ENCODE measurements around the gene CCDC149. TPM values are rescaled to one million over a fixed set of nuclear protein-coding genes. Genes with fewer than 3 reads are reported as not detected.

Gene CCDC149
- 10 to 100 TPM in 5 of 9 donors, 1 to 10 TPM in 4; 5.8 to 14.7 (median 10.3) TPM for total RNA-seq
- 1 to 10 TPM; 6.9 to 9.9 TPM for polyA plus RNA-seq
- long read RNA-seq, donor 1, transcript CCDC149-204 (12 exons, 3,869 nt), result major isoform, 13 of 21 reads
- long read RNA-seq, donor 1, partial matches to known transcripts, result 2 of 21 reads
- long read RNA-seq, donor 1, other reads (novel, unspliced or antisense), result 5 of 21 reads
- long read RNA-seq, donor 2, partial matches to known transcripts, result 5 of 13 reads
- long read RNA-seq, donor 2, other reads (novel, unspliced or antisense), result 3 of 13 reads
- long read RNA-seq, donor 3, transcript CCDC149-204 (12 exons, 3,869 nt), result major isoform, 18 of 22 reads
- long read RNA-seq, donor 3, partial matches to known transcripts, result 1 of 22 reads
- long read RNA-seq, donor 3, other reads (novel, unspliced or antisense), result 3 of 22 reads

GRCh38 chr4:24912252-24913118 lies at the start of gene CCDC149:
Gene CCDC149, minus strand, starts transcription at chr4:24913042. Its CDS starts 178 bp downstream, at chr4:24912864.
- Histone ChIP-seq H3K27ac (peak within 1 kb of the TSS; percentile 79 to 98 (median 91)), H3K27me3 (no peaks in the 10 kb centered on the region), H3K4me1 (peaks cover 0 to 21% (median 8%) of the 10 kb centered on the region in 12 donors), H3K36me3 (peaks cover 0 to 25% (median 14%) of the 10 kb centered on the region in 9 donors), H3K4me3 (peak within 1 kb of the TSS; percentile 45 to 93 (median 66)), H3K9me3 (peaks cover 0 to 8% (median 0%) of the 10 kb centered on the region in 12 donors)
- peak; percentile 74 to 85 (median 77) for DNase-seq
- 3 to 9% (median 6%) methylated on average over 40 to 92 of the region's 92 CpGs for WGBS, 4 donors
- ATAC-seq, result peak; percentile 74 to 91 (median 90)
- intact Hi-C loops (cut with DNase I), result loop anchor here in 7 of 10 donors (1.0 to 10.0 kb wide), 14 partner anchors 62 to 428 kb away; partner anchors contain the start of genes DHX15 (in 3 of the 7), LGI2 (in 1 of the 7), SEPSECS (in 1 of the 7) and SOD3 (in 1 of the 7)
- TF ChIP-seq CTCF (IDR thresholded peaks at IDR 0.05) (peak in 7 of 12 donors; percentile 6 to 38 (median 21)), POLR2A (IDR thresholded peaks at IDR 0.05) (peak in 1 of 2 donors; percentile 32)

GRCh38 chr4:24957886-24958285 lies 45.0 kb upstream of the CCDC149 start:
- TF ChIP-seq CTCF (IDR thresholded peaks at IDR 0.05) (no peak), POLR2A (IDR thresholded peaks at IDR 0.05) (no peak)
- intact Hi-C loops (cut with DNase I), result no loop called here
- Histone ChIP-seq H3K27ac (no peak overlapping the region), H3K27me3 (no peaks in the 10 kb centered on the region), H3K9me3 (peaks cover 0 to 12% (median 5%) of the 10 kb centered on the region in 12 donors), H3K36me3 (no peaks in the 10 kb centered on the region), H3K4me3 (no peak overlapping the region), H3K4me1 (no peaks in the 10 kb centered on the region)
- DNase-seq (no peak), ATAC-seq (no peak)
- WGBS, 4 donors, result 49 to 91% (median 89%) methylated on average over 2 of the region's 2 CpGs

GRCh38 chr4:24956763-24957162 lies 43.9 kb upstream of the CCDC149 start:
- ATAC-seq, result peak in 1 of 4 donors; percentile 32
- TF ChIP-seq CTCF (IDR thresholded peaks at IDR 0.05) (no peak), POLR2A (IDR thresholded peaks at IDR 0.05) (no peak)
- no peaks in the 10 kb centered on the region for H3K36me3 ChIP-seq
- H3K9me3 ChIP-seq, result peaks cover 0 to 12% (median 5%) of the 10 kb centered on the region in 12 donors
- H3K27ac ChIP-seq, result no peak overlapping the region
- H3K4me1 ChIP-seq, result no peaks in the 10 kb centered on the region
- 87 to 98% (median 95%) methylated on average over 2 of the region's 2 CpGs for WGBS, 4 donors
- no peak for DNase-seq
- no peaks in the 10 kb centered on the region for H3K27me3 ChIP-seq
- no peak overlapping the region for H3K4me3 ChIP-seq
- intact Hi-C loops (cut with DNase I), result no loop called here

All from heart left ventricle (tissue), 16 donors.